GM21526 (cell line): ENCODE measurements around the gene ZDHHC14.
"Not testable (repeated sequence)": the region's sequence is repeated elsewhere in the genome, so short reads cannot be mapped to it uniquely, and the experiment has no call there.

ENCODE experiments used
- ATAC-seq: cut with Tn5 transposase; IDR thresholded peaks from one replicate; pipeline ENCODE4 v1.9.1; 2021; ENCODE audit warnings: moderate library complexity; ENCODE audit not compliant: unreplicated experiment, low FRiP score

ZDHHC14 gene

DNA sequence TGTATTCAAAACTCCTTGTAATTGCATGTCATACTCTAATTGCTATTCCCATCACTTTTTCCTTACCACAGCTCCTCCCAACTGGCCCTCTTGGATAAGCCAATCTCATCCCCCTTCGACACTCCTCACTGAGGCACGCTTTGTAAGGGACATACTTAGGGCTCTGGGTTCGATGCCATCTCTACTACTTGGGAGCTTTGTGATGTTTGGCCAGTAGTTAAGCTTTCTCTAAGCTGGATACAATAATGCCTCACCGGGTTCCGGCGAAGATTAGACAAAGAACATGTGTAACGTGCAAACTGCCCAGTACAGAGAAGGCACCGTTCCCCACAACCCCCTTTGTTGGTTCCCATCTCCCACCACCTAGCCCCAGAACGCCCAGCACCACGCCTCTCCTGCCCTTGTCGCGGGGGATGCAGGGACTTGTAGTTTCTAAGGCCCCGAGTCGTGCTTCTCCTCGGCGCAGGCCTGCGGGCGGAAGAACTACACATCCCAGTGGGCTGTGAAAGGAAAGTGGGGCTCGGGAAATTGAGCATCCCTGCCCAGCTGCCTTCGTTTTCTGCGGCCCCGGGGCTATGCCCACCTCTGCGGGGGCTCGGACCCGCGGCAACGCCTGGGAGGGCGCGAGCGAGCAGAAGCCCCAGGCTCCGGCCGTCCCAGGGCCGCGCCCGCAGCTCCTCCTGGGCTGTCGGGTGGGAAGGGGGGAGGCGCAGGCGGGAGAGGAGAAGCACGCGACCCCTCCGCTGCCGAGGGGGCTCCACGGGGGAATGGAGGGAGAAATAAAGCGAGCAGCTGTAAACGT, 1.1 kb upstream of the ZDHHC14 start:
- ATAC-seq: peak; percentile 68

DNA sequence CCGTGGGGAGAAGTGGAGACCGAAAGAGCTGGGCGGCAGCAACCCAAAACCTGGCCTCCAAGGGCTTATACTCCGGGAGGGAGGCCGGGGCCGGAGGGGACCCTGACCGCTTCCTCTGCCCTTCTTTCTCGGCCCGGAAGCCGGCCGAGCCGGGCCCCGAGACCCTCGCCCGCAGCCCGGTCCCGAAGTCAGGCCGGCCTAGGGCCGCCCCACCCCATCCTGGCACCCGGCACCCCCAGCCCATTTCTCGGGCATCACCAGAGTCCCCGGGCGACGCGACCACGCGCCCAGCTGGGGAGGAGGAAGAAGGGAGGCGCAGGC, 572 bp upstream of the ZDHHC14 start:
- peak; percentile 3 for ATAC-seq

DNA sequence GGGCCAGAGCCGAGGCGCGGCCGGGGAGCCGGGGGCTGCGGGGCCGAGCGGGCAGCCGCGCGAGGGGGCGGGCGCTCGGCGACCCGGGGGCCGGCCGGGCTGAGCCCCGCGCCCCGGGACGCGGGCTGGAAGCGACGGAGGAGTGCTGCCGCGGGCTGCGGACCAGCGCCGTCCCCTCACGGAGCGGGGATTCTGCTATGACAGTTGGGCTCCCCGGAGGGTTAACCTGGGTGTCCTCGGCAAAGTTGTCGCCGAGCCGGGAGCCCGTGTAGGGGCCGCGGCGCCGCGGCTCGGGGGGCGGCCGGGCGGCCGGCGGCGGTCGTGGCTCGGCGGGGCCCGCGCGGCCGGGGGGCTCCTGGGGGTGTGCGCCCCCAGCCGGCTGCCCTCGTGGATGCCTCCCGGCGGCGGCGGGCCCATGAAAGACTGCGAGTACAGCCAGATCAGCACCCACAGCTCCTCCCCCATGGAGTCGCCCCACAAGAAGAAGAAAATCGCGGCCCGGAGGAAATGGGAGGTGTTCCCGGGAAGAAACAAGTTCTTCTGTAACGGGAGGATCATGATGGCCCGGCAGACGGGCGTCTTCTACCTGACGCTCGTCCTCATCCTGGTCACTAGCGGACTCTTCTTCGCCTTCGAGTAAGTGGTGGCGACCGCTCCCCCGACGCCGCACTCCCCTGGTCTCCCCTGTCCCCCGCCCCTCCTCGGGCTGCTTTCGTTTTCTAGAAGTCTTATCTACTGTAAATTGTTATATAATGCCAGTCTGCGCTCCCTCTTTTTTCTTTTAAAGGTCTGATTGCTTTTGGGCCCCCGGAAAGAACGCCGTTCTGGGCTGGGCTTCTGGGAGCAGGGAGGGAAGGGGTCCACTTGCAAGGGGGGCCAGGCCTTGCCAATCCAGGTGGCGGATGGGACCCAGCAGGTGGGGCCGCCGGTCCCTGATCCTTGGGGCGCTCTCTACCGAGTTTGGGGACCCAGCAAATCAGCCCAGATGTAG, 936 bp downstream of the ZDHHC14 start:
- ATAC-seq: peak; percentile 18

DNA sequence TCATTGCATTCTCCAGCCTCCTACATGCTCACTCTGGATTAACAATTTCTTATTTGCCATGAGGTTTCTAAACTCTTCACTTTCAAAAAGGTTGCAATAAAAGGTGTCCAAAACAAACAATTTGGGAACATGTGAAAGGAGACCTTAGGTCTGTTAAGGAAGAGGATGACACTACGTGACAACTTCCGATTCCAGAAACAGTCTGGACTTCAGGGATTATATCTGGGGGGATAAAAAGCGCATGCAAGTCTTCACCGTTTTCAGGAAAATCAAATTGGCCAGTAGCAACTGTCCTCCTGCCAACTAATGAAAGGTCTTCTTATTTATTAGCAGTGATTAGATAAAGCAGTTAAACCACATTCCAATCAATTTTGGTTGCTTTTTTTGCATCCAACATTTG, 1.8 kb downstream of the ZDHHC14 start:
- no peak for ATAC-seq

DNA sequence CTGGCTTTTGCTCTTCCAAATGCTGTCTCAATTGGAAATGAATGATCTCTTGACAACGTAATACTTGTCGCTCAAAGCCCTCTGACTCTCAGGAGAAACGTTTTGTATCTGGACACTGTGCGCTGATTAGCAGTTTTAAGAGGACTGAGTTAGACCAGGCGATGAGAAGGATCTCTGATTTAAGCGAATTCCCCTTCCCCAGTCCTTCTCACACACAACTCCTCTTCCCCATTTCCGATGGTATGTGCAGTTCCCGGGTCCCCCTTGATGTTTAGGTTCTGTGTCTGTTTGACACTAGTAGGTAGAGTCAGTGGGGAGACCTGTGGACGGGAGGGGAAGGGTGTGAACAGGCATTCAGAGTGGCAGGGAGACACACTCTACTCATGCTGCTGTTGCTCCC, 2.5 kb downstream of the ZDHHC14 start:
- ATAC-seq: no peak

DNA sequence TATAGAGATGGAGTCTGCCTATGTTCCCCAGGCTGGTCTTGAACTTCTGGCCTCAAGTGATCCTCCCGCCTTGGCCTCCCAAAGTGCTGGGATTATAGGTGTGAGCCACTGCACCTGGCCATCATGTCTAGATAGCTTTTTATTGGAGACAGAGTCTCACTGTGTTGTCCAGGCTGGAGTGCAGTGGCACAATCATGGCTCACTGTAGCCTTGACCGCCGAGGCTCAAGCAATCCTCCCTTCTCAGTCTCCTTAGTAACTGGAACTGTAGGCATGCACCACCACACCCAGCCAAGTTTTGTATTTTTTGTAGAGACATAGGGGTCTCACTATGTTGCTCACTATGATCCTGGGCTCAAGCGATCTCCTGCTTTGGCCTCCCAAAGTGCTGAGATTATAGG, 4.0 kb downstream of the ZDHHC14 start:
- not testable (repeated sequence) for ATAC-seq

DNA sequence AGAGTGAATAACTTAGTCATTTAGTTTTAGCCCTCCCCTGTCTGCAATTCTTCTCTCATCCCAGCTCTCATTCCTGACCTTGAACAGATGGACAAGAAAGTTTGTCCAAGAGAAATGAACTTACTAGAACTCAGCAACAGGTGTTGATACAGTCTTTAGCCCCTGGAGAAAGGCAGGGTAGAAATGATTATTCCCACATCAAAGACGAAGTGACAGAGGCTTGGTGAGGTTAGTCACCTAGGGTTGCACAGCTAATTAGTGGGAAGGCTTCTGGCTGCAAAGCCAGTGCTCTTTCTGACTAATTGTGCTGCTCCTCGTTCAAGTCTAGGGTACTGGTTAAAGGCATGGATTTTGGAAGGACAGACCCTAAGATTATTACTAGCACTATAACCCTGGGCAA, 4.5 kb downstream of the ZDHHC14 start:
- ATAC-seq: no peak

DNA sequence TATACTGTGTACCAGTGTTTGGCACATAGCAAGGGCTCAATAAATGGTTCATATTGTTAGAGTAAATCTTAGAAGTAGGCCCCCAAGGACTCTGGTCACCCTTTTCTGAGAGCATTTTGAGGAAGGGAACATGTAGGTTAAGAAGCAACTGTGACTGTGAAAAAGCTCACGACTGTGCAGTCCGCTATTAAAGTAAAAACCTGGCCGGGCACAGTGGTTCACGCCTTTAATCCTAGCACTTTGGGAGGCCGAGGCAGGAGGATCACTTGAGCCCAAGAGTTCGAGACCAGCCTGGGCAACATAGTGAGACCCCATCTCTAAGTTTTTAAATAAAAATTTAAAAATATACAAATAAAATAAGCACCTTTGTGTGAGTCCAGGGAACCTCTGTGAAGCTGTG, 5.0 kb downstream of the ZDHHC14 start:
- no peak for ATAC-seq

DNA sequence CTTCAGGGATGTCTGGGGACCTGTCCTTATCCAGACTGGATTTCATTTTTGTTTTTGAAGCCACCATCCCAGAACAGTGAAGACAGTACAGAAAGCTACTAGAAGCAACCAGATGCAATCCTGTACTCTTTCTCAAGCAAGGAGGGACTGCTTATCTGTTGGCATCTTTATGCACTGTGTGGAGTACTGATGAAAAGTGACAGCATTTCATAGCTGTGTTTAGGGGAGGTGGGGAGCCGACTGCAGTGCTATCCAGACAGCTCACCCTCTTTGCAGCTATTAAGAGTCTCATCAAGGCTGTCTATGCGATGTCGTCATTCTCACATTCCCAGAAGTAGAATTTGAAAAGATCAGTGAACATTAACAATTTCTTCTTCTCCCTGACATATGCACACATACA, 5.5 kb downstream of the ZDHHC14 start:
- no peak for ATAC-seq

DNA sequence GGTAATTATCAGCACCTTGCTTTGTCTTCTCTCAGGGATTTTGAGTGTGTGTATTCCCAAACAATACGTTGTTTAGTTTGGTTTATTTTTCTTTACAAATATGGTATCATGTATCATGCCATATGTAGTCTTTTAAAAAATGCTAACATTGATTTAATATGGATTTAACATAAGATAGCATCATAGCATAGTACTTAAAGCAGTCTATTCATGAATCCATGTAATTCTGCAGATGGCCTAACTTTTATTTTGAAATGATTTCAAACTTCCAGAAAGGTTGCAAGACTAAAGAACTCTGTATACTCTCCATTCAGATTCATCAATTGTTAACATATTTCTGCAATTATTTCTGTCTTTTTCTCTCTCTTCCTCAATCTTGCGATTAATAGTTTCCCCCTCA, 7.9 kb downstream of the ZDHHC14 start:
- ATAC-seq: no peak

DNA sequence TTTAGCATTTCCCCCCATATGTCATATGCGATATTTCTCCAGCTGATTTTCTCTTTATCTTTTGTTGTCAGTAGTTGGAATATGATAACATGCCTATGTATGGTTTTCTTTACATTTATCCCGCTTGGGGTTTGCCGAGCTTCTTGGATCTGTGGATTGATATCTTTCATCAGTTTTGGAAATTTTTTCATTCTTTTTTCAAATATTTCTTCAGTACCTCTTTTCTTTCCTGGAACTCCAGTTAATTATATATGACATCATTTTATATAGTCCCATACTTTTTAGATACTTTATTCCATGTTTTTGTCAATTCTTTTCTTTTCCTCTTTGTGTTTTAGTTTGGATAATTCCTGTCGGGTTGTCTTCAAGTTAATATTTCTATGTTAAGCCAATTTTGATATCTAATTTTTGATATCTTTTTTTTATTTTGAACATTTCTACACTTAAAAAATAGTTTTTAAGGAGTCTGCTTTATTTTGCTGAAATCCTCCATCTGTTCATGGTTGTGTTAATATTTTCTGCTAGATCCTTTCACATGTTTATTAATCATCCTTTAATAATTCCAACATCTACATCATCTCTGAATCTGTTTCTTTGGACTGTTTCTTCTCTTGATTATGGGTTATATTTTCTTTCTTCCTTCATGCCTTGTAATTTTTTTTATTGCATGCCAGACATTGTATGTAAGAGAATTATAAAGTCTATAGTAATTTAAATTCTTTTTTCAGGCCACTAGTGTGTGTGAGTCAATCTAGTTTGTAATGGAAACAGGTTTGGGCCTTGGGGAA, 9.5 kb downstream of the ZDHHC14 start:
- ATAC-seq: no peak

DNA sequence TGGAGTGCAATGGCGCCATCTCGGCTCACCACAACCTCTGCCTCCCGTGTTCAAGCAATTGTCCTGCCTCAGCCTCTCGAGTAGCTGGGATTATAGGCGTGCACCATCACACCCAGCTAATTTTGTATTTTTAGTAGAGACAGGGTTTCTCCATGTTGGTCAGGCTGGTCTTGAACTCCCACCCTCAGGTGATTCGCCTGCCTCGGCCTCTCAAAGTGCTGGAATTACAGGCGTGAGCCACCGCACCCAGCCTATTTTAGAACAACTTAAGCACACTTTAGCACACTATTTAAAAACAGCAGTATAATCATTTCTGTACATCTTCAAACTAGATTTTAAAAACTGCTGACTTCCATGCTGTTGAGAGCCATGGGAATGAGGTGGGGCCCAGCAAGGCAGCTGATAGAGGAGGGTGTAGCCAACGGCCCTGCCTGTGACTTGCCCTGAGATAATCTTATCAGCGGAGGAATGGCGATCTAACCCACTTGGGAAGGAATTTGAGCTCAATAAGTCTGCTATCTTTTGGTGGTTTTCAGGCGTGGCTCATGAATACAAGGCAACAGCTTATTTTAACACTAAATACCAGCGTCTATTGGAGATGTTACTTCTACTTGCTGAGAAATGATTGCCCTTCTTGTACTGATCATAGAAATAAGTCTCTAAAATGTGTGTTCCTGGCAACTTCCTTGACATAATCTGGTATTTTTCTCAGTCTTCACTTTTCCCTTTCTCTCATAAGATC, 12.1 kb downstream of the ZDHHC14 start:
- ATAC-seq: no peak

DNA sequence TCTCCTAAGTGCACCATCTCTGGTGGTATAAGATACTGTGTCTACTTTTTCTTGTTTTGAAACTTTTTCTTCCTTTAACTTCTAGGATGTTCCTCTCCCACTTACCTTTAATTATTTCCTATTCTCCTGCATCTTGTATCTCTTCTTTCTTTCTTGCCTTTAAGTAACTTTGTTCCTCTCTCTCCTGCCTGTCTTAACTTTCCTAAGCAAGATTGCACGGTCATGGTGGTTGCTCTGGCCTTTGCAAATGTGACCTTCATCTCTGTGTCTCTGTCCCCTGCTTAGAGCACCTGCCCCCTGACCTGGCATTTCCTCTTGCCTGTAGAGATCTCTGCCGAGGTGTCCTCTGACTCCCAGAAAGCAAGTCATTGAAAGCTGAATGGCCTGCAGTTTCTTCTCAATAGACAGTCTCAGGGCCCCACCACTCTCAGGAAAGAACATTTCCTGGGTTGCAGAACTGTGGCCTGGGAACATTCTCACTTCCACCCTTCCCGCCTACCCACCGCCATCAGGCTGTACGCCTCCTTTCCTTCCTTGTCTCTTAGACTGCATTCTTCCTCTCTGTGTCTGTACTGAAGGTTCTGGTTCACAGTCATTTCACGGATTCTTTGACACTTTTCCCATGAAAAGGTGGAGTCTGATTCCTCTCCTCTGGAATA, 12.8 kb downstream of the ZDHHC14 start:
- no peak for ATAC-seq

DNA sequence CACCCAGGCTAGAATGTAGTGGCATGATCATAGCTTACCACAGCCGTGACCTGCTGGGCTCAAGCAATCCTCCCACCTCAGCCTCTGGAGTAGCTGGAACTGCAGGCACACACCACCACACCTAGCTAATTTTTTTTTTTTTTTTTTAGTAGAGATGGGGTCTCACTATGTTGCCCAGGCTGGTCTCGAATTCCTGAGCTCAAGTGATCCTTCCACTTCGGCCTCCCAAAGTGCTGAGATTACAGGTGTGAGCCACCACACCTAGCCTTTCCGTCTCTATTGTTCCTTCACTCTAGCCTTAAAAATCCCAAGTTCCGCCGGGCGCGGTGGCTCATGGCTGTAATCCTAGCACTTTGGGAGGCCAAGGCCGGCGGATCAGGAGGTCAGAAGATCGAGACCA, 14.2 kb downstream of the ZDHHC14 start:
- not testable (repeated sequence) for ATAC-seq

DNA sequence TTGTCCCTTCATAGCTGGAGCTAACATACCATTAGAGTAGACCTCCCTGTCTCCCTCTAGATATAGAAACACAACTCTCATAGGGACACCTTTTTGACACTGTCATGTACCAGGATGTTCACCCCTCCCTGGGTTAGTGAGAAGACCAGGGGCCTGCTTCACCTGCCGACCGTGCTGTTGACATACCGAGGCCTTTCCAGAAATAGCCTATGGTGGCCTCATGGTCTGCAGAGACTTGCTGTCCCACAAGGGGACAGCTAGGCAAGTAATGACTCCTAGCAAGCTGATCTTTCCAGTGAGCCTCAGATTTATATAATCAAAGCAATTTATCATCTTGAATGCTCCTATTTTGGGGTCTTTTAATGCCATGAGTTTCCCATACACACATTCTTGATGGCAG, 15.0 kb downstream of the ZDHHC14 start:
- no peak for ATAC-seq

DNA sequence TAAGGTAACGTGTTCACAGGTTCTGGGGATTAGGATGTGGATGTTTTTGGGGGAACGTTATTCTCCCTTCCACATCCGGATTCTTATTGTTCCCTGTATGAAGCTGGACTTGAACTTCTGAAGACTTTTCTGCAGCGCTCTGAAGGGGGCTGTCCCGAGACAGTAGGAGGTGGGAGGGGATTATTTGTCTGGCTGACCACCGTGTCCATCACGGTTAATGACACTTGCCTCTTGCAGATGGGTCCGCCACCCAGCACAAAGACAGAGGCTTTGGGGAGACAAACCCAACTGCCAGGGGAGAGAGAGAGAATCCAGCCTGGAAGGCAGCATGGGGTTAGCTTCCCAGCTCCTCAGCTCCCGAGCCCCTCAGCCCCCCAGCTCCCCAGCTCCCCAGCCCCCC, 16.7 kb downstream of the ZDHHC14 start:
- ATAC-seq: no peak

DNA sequence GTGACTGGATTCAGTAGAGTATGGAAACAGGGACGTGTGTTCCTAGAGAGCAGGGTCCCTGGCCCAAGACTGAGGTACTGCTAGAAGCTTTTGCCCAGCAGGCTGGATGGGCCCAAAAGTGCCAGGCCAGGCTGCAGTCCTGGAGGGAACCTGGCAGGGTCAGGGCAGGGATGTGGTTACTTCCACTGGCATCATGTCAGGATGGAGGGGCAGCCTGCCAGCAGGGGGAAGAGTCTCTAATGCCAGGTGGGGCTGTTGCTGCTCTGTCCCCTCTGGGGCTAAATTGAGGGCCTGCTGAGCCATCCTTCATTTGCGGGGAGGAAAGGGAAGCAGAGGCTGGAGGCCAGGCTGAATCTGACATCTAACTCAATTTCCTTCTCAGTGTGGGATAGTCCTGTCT, 17.2 kb downstream of the ZDHHC14 start:
- no peak for ATAC-seq

DNA sequence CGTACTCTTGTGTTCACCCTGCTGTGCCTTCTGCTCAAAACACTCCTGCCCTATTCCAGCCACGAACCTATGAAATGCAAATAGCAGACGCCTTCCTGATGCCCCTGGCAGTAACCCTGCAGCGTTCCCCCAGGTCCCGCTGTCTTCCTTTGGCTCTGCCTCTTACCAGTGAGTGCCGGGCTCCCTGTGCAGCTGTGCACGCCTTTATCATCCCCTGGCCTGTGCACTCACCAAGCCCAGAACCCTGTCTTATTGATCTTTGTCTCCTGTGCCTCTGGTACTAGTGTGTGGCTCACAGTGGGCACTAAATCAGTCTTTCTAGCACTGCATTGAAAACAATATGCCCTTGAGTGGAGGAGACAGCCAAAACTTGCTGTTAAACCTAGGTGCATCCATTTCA, 19.7 kb downstream of the ZDHHC14 start:
- no peak for ATAC-seq

DNA sequence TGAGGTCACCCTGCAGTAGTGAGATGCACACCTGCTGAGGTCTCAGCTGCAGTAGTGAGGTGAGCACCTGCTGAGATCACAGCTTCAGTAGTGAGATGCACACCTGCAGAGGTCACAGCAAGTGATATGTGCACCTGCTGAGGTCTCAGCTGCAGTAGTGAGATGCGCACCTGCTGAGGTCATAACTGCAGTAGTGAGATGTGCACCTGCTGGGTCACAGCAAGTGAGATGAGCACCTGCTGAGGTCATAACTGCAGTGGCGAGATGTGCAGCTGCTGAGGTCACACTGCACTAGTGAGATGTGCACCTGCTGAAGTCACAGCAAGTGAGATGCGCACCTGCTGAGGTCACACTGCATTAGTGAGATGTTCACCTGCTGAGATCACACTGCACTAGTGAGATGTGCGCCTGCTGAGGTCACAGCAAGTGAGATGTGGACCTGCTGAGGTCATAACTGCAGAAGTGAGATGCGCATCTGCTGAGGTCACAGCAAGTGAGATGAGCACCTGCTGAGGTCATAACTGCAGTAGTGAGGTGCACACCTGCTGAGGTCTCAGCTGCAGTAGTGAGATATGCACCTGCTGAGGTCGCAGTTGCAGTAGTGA, 20.8 kb downstream of the ZDHHC14 start:
- ATAC-seq: no peak
